ENCODE data around the gene MATN3. TPM values are rescaled to one million over a fixed set of nuclear protein-coding genes. Genes with fewer than 3 reads are reported as not detected.
A peak's percentile ranks its signal among the peaks of the same experiment; 100 is the strongest.

Gene MATN3
- total RNA-seq, 1 donor from 2014 or later, result 12.8 TPM

DNA sequence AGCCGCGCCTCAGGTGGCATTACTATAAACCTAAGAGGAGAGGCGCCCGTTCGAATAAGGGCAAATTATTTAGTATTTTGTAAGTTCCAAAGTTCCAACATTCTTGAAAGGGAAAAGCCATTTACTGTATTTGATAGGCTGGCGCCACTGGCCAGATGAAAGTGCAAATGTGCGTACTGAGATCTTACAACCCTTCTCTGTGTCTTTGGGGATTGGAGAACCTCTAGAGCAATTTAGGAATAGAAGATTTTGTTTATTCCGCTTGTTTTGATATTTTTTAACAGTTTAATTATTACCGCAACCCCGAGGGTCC is 22.1 kb downstream of the MATN3 start:
- no peaks in the 10 kb centered on the region for H3K9me3 Mint-ChIP-seq (ENCODE audit: unreplicated experiment)
- H3K27ac Mint-ChIP-seq (ENCODE audit: unreplicated experiment), result peak overlapping the region; percentile 92
- peaks cover 7% of the 10 kb centered on the region for H3K36me3 Mint-ChIP-seq (ENCODE audit: unreplicated experiment)
- DNase-seq (ENCODE audit: extremely low spot score, unreplicated experiment), result no peak
- peaks cover 22% of the 10 kb centered on the region for H3K4me1 Mint-ChIP-seq (ENCODE audit: unreplicated experiment)
- TF ChIP-seq, protein P1, sequence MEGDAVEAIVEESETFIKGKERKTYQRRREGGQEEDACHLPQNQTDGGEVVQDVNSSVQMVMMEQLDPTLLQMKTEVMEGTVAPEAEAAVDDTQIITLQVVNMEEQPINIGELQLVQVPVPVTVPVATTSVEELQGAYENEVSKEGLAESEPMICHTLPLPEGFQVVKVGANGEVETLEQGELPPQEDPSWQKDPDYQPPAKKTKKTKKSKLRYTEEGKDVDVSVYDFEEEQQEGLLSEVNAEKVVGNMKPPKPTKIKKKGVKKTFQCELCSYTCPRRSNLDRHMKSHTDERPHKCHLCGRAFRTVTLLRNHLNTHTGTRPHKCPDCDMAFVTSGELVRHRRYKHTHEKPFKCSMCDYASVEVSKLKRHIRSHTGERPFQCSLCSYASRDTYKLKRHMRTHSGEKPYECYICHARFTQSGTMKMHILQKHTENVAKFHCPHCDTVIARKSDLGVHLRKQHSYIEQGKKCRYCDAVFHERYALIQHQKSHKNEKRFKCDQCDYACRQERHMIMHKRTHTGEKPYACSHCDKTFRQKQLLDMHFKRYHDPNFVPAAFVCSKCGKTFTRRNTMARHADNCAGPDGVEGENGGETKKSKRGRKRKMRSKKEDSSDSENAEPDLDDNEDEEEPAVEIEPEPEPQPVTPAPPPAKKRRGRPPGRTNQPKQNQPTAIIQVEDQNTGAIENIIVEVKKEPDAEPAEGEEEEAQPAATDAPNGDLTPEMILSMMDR (IDR thresholded peaks at IDR 0.05), result no peak
- H3K27me3 Mint-ChIP-seq (ENCODE audit: unreplicated experiment), result no peaks in the 10 kb centered on the region
- H3K4me3 Mint-ChIP-seq (ENCODE audit: unreplicated experiment), result peak overlapping the region; percentile 93

DNA sequence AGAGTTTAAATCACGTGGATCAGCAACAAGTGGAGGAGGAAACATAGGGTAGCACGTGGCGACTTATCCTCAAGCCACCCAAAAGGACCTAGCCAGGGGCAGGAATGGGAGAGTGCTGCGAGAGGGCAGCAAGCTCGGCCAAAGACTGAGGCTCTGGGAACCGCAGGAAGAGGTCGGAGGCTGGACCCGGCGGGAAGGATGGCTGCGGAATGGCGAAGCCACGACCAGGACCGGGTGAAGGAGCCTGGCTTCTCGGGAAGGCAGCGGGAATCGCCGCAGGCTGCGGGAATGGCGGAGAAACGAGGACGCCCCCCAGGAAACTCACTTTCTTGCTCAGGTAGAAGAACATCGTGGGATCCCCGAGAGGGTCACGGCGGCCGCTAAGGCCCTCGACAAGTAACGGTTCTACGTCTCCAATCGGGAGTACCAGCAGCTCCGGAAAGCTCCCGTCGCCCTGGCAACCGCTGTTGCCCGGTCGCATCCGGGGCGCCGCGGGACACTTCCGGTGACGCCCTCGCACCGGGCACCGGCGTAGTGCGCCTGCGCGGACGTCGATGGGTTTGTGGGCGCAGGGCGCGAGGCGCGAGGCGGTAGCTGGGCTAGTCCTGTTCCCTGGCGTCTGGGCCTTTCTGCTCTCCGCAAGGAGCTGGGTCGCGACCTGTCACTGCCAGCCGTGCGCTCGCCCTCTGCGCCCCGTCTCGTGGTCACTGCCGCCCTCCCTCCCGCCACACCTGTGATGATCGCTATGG is 22.6 kb downstream of the MATN3 start, which contains the start of gene WDR35:
Gene WDR35 (minus strand): TSS at position 439 of the 749 bp plus-strand sequence. CDS start 90 bp downstream, at position 349.
- Mint-ChIP-seq H3K27me3 (ENCODE audit: unreplicated experiment) (no peaks in the 10 kb centered on the region), H3K27ac (ENCODE audit: unreplicated experiment) (peak within 1 kb of the TSS; percentile 92), H3K4me3 (ENCODE audit: unreplicated experiment) (peak within 1 kb of the TSS; percentile 93), H3K4me1 (ENCODE audit: unreplicated experiment) (peaks cover 22% of the 10 kb centered on the region), H3K9me3 (ENCODE audit: unreplicated experiment) (no peaks in the 10 kb centered on the region), H3K36me3 (ENCODE audit: unreplicated experiment) (peaks cover 7% of the 10 kb centered on the region)
- peak; percentile 99 for DNase-seq (ENCODE audit: extremely low spot score, unreplicated experiment)
- TF ChIP-seq, protein P1 (IDR thresholded peaks at IDR 0.05), result no peak

DNA sequence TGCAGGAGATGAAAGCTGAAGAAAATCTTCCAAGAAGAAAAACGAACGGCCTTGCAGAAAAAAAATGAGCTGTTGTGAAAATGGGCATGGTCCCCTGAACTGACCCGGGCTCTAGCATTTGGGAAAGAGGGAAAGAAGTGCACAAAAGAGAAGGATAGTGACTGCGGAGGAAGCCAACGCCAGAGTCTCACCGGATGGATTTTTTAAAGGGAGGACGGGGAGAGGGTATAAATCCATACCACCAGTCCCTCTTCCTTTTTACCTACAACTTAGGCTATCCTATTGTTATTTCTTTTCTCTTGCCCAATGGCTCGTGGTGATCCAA is 23.2 kb downstream of the MATN3 start:
- Mint-ChIP-seq H3K4me3 (ENCODE audit: unreplicated experiment) (peak overlapping the region; percentile 93), H3K27me3 (ENCODE audit: unreplicated experiment) (no peaks in the 10 kb centered on the region), H3K4me1 (ENCODE audit: unreplicated experiment) (peaks cover 22% of the 10 kb centered on the region), H3K36me3 (ENCODE audit: unreplicated experiment) (peaks cover 9% of the 10 kb centered on the region), H3K27ac (ENCODE audit: unreplicated experiment) (peak overlapping the region; percentile 92), H3K9me3 (ENCODE audit: unreplicated experiment) (no peaks in the 10 kb centered on the region)
- DNase-seq (ENCODE audit: extremely low spot score, unreplicated experiment), result no peak
- TF ChIP-seq, protein P1 (IDR thresholded peaks at IDR 0.05), result no peak

DNA sequence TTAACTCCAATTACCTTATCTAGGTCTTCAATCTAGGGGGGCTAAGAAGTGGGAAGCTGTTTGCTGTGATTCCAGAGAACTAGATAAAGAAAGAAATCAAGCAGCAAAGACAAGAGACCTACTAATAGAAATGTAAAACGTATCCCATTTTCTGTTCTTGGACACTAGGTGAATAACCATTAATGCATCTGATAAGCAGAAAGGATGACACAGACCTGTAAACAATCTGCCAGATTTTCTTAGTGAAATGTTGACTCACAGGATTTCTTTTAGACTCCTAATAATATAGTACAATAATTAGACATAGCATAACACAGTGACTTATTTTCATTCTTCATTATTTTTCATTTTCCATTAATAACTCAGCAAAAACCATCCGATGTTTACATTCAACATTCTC is 23.9 kb downstream of the MATN3 start:
- peaks cover 12% of the 10 kb centered on the region for H3K36me3 Mint-ChIP-seq (ENCODE audit: unreplicated experiment)
- TF ChIP-seq, protein P1 (IDR thresholded peaks at IDR 0.05), result no peak
- DNase-seq (ENCODE audit: extremely low spot score, unreplicated experiment), result no peak
- H3K27me3 Mint-ChIP-seq (ENCODE audit: unreplicated experiment), result no peaks in the 10 kb centered on the region
- H3K4me1 Mint-ChIP-seq (ENCODE audit: unreplicated experiment), result peaks cover 22% of the 10 kb centered on the region
- H3K27ac Mint-ChIP-seq (ENCODE audit: unreplicated experiment), result peak overlapping the region; percentile 92
- peak overlapping the region; percentile 93 for H3K4me3 Mint-ChIP-seq (ENCODE audit: unreplicated experiment)
- H3K9me3 Mint-ChIP-seq (ENCODE audit: unreplicated experiment), result no peaks in the 10 kb centered on the region

DNA sequence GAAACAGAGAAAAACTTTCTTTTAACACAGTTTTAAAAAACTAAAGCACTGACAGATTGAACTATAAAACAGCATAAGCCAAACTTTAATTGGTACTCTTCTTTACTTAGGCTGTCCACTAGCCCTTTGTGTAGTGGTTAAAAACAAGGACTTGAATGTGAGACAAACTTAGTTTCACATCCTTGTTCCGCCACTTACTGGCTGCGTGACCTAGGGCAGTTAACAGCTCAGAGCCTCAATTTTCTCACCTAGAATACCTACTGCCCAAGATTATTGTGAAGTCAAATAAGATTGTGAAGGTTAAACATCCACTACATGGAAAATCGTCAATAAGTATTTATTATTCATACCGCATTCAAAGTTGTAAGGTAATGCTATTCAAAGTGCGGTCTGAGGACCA is 24.5 kb downstream of the MATN3 start:
- H3K27ac Mint-ChIP-seq (ENCODE audit: unreplicated experiment), result no peak overlapping the region

More for the DNA sequence above, 24.5 kb downstream of the MATN3 start:
- H3K4me1 Mint-ChIP-seq (ENCODE audit: unreplicated experiment), result peaks cover 22% of the 10 kb centered on the region
- no peak for DNase-seq (ENCODE audit: extremely low spot score, unreplicated experiment)
- H3K27me3 Mint-ChIP-seq (ENCODE audit: unreplicated experiment), result no peaks in the 10 kb centered on the region
- H3K36me3 Mint-ChIP-seq (ENCODE audit: unreplicated experiment), result peaks cover 12% of the 10 kb centered on the region
- no peak overlapping the region for H3K4me3 Mint-ChIP-seq (ENCODE audit: unreplicated experiment)
- TF ChIP-seq, protein P1 (IDR thresholded peaks at IDR 0.05), result no peak
- no peaks in the 10 kb centered on the region for H3K9me3 Mint-ChIP-seq (ENCODE audit: unreplicated experiment)

All from osteocyte (in vitro differentiated cells).